CD8-positive, alpha-beta memory T cell (primary cell): ENCODE measurements around the gene ATG4C. TPM values are rescaled to one million over a fixed set of nuclear protein-coding genes. Genes with fewer than 3 reads are reported as not detected.
"Not testable (repeated sequence)": the region's sequence is repeated elsewhere in the genome, so short reads cannot be mapped to it uniquely, and the experiment has no call there.

Experiments used
- CTCF ChIA-PET: fragments of 350-600 bp; sonication (Branson Sonifier 250); formaldehyde crosslinking; loops from one replicate; lab custom pipeline; 2021; ENCODE audit warnings: antibody characterized with exemption; lab: Charles Lee
- POLR2A ChIA-PET: fragments of 350-600 bp; sonication (Branson Sonifier 250); formaldehyde crosslinking; loops from one replicate; lab custom pipeline; 2021; ENCODE audit warnings: antibody characterized with exemption; lab: Charles Lee
- DNase-seq, 5 donors: peaks; one replicate each; pipeline versions ENCODE4 v3.0.0 to v3.0.0-alpha.2; 2020 to 2022; ENCODE audit warnings: mixed read lengths in 1 of 5
- H3K27ac ChIP-seq: one replicate; pipeline ENCODE4 v1.7.0; 2013; ENCODE audit warnings: low read depth, mild to moderate bottlenecking, low read length, moderate library complexity
- H3K27me3 ChIP-seq: 2 replicates; pipeline ENCODE4 v1.7.0; 2013; ENCODE audit warnings: low read length, mild to moderate bottlenecking; ENCODE audit not compliant: insufficient read depth, poor library complexity, severe bottlenecking
- H3K36me3 ChIP-seq: 2 replicates; pipeline ENCODE4 v1.7.0; 2013; ENCODE audit warnings: mild to moderate bottlenecking, low read length, moderate library complexity; ENCODE audit not compliant: insufficient read depth
- H3K4me1 ChIP-seq: 2 replicates; pipeline ENCODE4 v1.7.0; 2013; ENCODE audit warnings: mild to moderate bottlenecking, low read length, moderate library complexity; ENCODE audit not compliant: insufficient read depth
- H3K4me3 ChIP-seq: 2 replicates; pipeline ENCODE4 v1.7.0; 2013; ENCODE audit warnings: mild to moderate bottlenecking, low read length
- H3K9me3 ChIP-seq: 2 replicates; pipeline ENCODE4 v1.7.0; 2013; ENCODE audit warnings: mild to moderate bottlenecking, low read length
- H3K27ac Mint-ChIP-seq, 8 donors: one replicate each; pipeline ENCODE4 v1.8.0; 2020 to 2021; ENCODE audit warnings: mixed read lengths in 8 of 8, mild to moderate bottlenecking in 6 of 8, inconsistent platforms in 3 of 8, moderate library complexity in 3 of 8
- H3K27me3 Mint-ChIP-seq, 2 donors: one replicate each; pipeline ENCODE4 v1.8.0; 2020 to 2021; ENCODE audit warnings: mixed read lengths in 2 of 2, mild to moderate bottlenecking in 1 of 2, moderate library complexity in 1 of 2
- H3K36me3 Mint-ChIP-seq, 3 donors: one replicate each; pipeline ENCODE4 v1.8.0; 2020 to 2021; ENCODE audit warnings: mixed read lengths in 3 of 3, inconsistent platforms in 1 of 3, mild to moderate bottlenecking in 1 of 3
- H3K4me1 Mint-ChIP-seq, 3 donors: one replicate each; pipeline ENCODE4 v1.8.0; 2020 to 2021; ENCODE audit warnings: mixed read lengths in 3 of 3, inconsistent platforms in 1 of 3, mild to moderate bottlenecking in 1 of 3
- H3K4me3 Mint-ChIP-seq, 7 donors: one replicate each; pipeline ENCODE4 v1.8.0; 2020 to 2021; ENCODE audit warnings: mixed read lengths in 7 of 7, mild to moderate bottlenecking in 6 of 7, moderate library complexity in 4 of 7, inconsistent platforms in 2 of 7
- H3K9me3 Mint-ChIP-seq, 5 donors: one replicate each; pipeline ENCODE4 v1.8.0; 2020 to 2022; ENCODE audit warnings: mixed read lengths in 5 of 5, mild to moderate bottlenecking in 3 of 5, moderate library complexity in 2 of 5, inconsistent platforms in 1 of 5
- polyA plus RNA-seq: library from polyadenylated mRNA; unstranded; fragments of 300-500 nt; fragmentation: Illumina TruSeq; gene quantifications from one replicate; pipeline ENCODE4 v1.2.3, GENCODE V29; 2021
- total RNA-seq, 2 experiments: library from RNA; stranded (reverse); gene quantifications; one replicate each; pipeline ENCODE4 v1.2.3, GENCODE V29; 2021

Gene ATG4C
- total and polyA plus RNA-seq, 3 experiments from 2014 or later, result 13.4 to 20.0 (median 17.7) TPM

DNA sequence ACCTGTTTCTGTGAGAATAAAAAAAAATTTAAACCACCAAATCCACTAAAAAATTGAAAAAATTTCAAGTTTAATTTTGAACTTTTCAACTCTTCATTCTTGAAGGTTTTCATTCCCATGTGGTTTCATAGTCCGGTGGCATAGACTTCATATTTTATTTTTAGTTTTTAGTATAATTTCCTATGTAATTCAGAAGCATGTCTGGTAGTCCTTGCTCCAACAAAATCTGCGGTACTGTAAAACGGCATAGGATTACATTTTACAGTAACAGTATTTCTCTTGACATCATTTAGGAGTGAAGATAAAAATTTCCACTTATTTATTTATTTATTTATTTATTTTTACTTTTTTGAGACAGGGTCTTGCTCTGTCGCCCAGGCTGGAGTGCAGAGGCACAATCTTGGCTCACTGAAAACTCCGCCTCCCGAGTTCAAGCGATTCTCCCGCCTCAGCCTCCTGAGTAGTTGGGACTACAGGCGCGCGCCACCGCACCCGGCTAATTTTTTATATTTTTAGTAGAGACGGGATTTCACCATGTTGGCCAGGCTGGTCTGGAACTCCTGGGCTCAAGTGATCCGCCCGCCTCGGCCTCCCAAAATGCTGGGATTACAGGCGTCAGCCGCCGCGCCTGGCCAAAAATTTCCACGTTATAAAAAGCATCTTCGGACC lies 1.3 kb upstream of the ATG4C start:
- H3K27ac Mint-ChIP-seq, result peak overlapping the region in 3 of 8 donors; percentile 24 to 65 (median 34)
- DNase-seq, H3K9me3 Mint-ChIP-seq, H3K4me1 Mint-ChIP-seq, H3K27ac ChIP-seq, POLR2A ChIA-PET, H3K36me3 ChIP-seq, H3K36me3 Mint-ChIP-seq, H3K9me3 ChIP-seq, H3K27me3 ChIP-seq, CTCF ChIA-PET, H3K4me3 ChIP-seq: not testable (repeated sequence)
- peaks cover 8 to 28% of the 10 kb centered on the region in 2 donors for H3K27me3 Mint-ChIP-seq
- peak overlapping the region in 2 of 7 donors; percentile 17 to 38 for H3K4me3 Mint-ChIP-seq
- peaks cover 12% of the 10 kb centered on the region for H3K4me1 ChIP-seq

DNA sequence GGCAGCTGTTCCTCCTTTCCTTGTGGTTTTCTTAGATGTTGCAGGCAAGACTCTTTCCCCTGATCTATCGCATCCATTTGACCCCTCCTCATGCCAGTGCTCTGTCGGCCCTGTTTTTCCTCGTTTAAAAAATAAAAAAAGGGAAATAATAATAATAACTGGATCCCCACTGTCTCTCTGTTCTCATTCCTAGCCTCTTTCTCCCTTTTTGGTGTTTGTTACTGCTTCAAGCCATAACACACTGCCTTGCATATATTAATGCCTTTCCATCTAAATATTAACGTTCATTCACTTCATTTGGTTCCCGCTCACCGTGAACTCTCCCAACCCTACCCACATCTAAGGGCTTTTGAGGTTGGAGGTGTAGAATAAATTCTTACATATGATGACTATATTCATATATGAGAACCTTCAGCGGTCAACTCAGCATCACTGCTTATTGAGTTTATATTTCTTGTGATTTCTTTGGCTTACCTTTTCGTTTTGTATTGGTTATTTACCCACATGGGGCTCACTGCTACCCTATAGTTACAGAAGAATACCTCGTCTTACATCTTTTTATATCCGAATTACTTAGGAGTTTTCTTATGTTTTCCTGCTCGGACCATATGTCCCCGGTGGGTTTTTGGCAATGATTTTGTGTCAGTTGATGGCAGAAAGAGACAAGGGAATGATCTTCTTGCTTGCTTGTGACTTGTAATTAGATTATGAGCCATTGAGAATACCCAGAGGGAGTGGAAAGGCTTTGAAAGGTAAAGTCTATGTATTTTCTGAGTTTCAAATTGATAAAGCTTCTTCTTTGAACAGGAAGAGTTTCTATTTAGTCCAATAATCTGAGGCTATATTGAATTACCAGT lies 805 bp downstream of the ATG4C start:
- Histone ChIP-seq H3K4me3 (peak overlapping the region; percentile 100), H3K9me3 (no peaks in the 10 kb centered on the region), H3K27ac (peak overlapping the region; percentile 93), H3K36me3 (no peaks in the 10 kb centered on the region), H3K27me3 (no peaks in the 10 kb centered on the region), H3K4me1 (peaks cover 12% of the 10 kb centered on the region)
- ChIA-PET CTCF (interaction anchor here (0.7 to 1.3 kb wide), 2 partner anchors 15 to 57 kb away, joined by 3 to 4 read pairs; no protein-coding TSS in a partner anchor), POLR2A (interaction anchor here (1.3 kb wide), 1 partner anchor 349 kb away, joined by 9 read pairs; no protein-coding TSS in a partner anchor)
- Mint-ChIP-seq H3K9me3 (no peaks in the 10 kb centered on the region), H3K36me3 (peaks cover 0 to 3% (median 0%) of the 10 kb centered on the region in 3 donors), H3K27me3 (peaks cover 2 to 12% of the 10 kb centered on the region in 2 donors), H3K4me1 (peaks cover 9 to 14% (median 10%) of the 10 kb centered on the region in 3 donors), H3K4me3 (no peak overlapping the region), H3K27ac (no peak overlapping the region)
- DNase-seq, result no peak

GRCh38 chr1:62790716-62791115 lies 6.8 kb downstream of the ATG4C start:
- Histone ChIP-seq H3K36me3 (no peaks in the 10 kb centered on the region), H3K27me3 (no peaks in the 10 kb centered on the region), H3K4me1 (no peaks in the 10 kb centered on the region), H3K27ac (no peak overlapping the region), H3K9me3 (no peaks in the 10 kb centered on the region), H3K4me3 (no peak overlapping the region)
- Mint-ChIP-seq H3K4me1 (peaks cover 20 to 37% (median 25%) of the 10 kb centered on the region in 3 donors), H3K36me3 (peaks cover 0 to 5% (median 3%) of the 10 kb centered on the region in 3 donors), H3K9me3 (no peaks in the 10 kb centered on the region), H3K4me3 (no peak overlapping the region), H3K27ac (no peak overlapping the region), H3K27me3 (no peaks in the 10 kb centered on the region)
- POLR2A ChIA-PET, result no interaction called here
- DNase-seq, result no peak
- CTCF ChIA-PET, result no interaction called here

DNA sequence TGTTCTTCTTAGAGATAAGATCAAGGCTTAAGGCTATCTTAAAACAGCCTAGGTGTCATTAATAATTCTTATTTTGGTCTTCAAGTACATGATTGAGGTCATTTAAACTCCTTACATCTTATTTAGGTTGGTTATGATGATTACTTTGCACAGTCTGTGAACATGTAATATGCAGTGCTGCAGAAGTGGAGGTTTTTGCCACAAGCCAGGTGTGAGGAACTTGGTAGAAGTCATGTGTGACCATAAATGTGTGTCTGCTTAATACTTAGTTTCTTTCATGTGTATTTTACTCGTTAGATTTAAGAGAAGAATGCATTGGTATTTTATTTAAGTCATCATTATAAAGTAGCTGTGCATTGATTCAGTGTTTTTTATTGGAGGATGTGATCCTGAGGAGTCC lies 10.1 kb downstream of the ATG4C start:
- H3K27me3 Mint-ChIP-seq, result no peaks in the 10 kb centered on the region
- H3K27ac ChIP-seq, result no peak overlapping the region
- no peaks in the 10 kb centered on the region for H3K9me3 ChIP-seq
- POLR2A ChIA-PET, result no interaction called here
- no peaks in the 10 kb centered on the region for H3K27me3 ChIP-seq
- peaks cover 11 to 25% (median 15%) of the 10 kb centered on the region in 3 donors for H3K4me1 Mint-ChIP-seq
- H3K36me3 Mint-ChIP-seq, result peaks cover 0 to 5% (median 3%) of the 10 kb centered on the region in 3 donors
- no peak overlapping the region for H3K27ac Mint-ChIP-seq
- no peak overlapping the region for H3K4me3 ChIP-seq
- H3K4me3 Mint-ChIP-seq, result no peak overlapping the region
- DNase-seq, result no peak
- H3K4me1 ChIP-seq, result no peaks in the 10 kb centered on the region
- CTCF ChIA-PET, result interaction anchor here (0.7 kb wide), 1 partner anchor 127 kb away, joined by 3 read pairs; no protein-coding TSS in a partner anchor
- H3K36me3 ChIP-seq, result no peaks in the 10 kb centered on the region
- no peaks in the 10 kb centered on the region for H3K9me3 Mint-ChIP-seq

DNA sequence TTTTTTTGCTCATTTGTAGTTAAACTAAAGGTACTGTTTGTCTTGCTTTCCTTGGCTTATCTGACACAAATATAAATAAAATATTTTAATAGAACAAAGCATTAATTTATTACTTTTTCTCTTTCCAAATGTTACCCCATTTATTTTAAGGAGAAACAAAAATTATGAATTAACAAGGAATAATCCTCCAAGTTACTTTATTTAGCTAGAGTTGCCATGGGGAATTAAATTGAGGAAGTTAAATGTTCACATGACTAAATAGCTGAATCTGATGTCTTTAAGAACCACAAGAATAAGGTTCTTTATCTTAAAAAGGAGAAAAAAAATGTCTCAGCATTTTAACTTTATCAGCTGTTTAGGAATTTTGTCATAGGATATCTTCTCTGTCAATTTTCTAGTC lies 12.3 kb downstream of the ATG4C start:
- Histone ChIP-seq H3K36me3 (no peaks in the 10 kb centered on the region), H3K27me3 (no peaks in the 10 kb centered on the region), H3K9me3 (no peaks in the 10 kb centered on the region), H3K4me1 (no peaks in the 10 kb centered on the region), H3K4me3 (no peak overlapping the region), H3K27ac (no peak overlapping the region)
- ChIA-PET CTCF (interaction anchor here (1.0 kb wide), 1 partner anchor 11 kb away, joined by 3 read pairs; no protein-coding TSS in a partner anchor), POLR2A (no interaction called here)
- Mint-ChIP-seq H3K36me3 (peaks cover 0 to 9% (median 0%) of the 10 kb centered on the region in 3 donors), H3K9me3 (no peaks in the 10 kb centered on the region), H3K27me3 (no peaks in the 10 kb centered on the region), H3K27ac (no peak overlapping the region), H3K4me3 (no peak overlapping the region), H3K4me1 (peaks cover 7 to 29% (median 18%) of the 10 kb centered on the region in 3 donors)
- DNase-seq, result no peak

- CTCF ChIA-PET, result no interaction called here
- no peaks in the 10 kb centered on the region for H3K4me1 ChIP-seq
- no peaks in the 10 kb centered on the region for H3K27me3 ChIP-seq
Observed at GRCh38 chr1:62799688-62800087, 15.8 kb downstream of the ATG4C start.

DNA sequence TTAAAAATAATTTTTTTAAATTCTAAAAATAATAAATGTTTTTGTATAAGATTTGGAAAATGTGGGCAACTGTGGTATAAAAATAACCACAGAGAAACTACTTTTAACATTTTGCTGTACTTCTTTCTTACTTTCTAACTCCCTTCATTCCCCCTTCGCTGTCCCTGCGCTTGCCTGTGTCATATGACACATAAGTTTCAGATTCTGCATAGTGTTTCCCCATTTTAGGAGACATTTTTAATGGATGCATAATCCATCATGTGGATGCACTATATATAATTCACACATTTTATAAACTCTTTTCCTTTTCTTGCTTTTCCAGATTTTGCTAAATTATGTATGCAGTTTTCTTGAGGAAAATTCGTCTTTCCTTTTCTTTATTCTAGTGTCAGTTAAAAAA lies 16.3 kb downstream of the ATG4C start:
- Mint-ChIP-seq H3K4me3 (no peak overlapping the region), H3K27me3 (no peaks in the 10 kb centered on the region), H3K9me3 (no peaks in the 10 kb centered on the region), H3K4me1 (peaks cover 5 to 14% (median 10%) of the 10 kb centered on the region in 3 donors), H3K27ac (no peak overlapping the region), H3K36me3 (peaks cover 3 to 17% (median 4%) of the 10 kb centered on the region in 3 donors)
- H3K4me3 ChIP-seq, result no peak overlapping the region
- no peaks in the 10 kb centered on the region for H3K9me3 ChIP-seq
- no peaks in the 10 kb centered on the region for H3K36me3 ChIP-seq
- ChIA-PET POLR2A (no interaction called here), CTCF (no interaction called here)
- no peak overlapping the region for H3K27ac ChIP-seq
- no peak for DNase-seq
- H3K4me1 ChIP-seq, result no peaks in the 10 kb centered on the region
- no peaks in the 10 kb centered on the region for H3K27me3 ChIP-seq

More at GRCh38 chr1:62799688-62800087, 15.8 kb downstream of the ATG4C start:
- Histone ChIP-seq H3K4me3 (no peak overlapping the region), H3K27ac (no peak overlapping the region), H3K9me3 (no peaks in the 10 kb centered on the region), H3K36me3 (no peaks in the 10 kb centered on the region)
- peaks cover 3 to 17% (median 4%) of the 10 kb centered on the region in 3 donors for H3K36me3 Mint-ChIP-seq
- POLR2A ChIA-PET, result no interaction called here
- no peaks in the 10 kb centered on the region for H3K9me3 Mint-ChIP-seq
- H3K4me1 Mint-ChIP-seq, result peaks cover 6 to 19% (median 13%) of the 10 kb centered on the region in 3 donors
- no peak overlapping the region for H3K4me3 Mint-ChIP-seq
- no peak overlapping the region for H3K27ac Mint-ChIP-seq
- DNase-seq, result no peak
- no peaks in the 10 kb centered on the region for H3K27me3 Mint-ChIP-seq
